ENCODE results near the gene MRPL40.
A peak's percentile ranks its signal among the peaks of the same experiment; 100 is the strongest.
"Not testable (repeated sequence)": the region's sequence is repeated elsewhere in the genome, so short reads cannot be mapped to it uniquely, and the experiment has no call there.

MRPL40 gene

GRCh38 chr22:19440411-19441195, 8.3 kb downstream of the MRPL40 start:
- DNase-seq = no peak

GRCh38 chr22:19442166-19442565, 9.8 kb downstream of the MRPL40 start:
- DNase-seq = no peak

GRCh38 chr22:19443544-19444211, 11.3 kb downstream of the MRPL40 start:
- no peak for DNase-seq

- DNase-seq = not testable (repeated sequence)
Measured at GRCh38 chr22:19445279-19445982, 13.1 kb downstream of the MRPL40 start.

- DNase-seq = peak in 1 of 51 donors; percentile 30
Measured at GRCh38 chr22:19446603-19447329, 14.4 kb downstream of the MRPL40 start.

- peak; percentile 36 to 97 (median 88) for DNase-seq
Measured at GRCh38 chr22:19447330-19448075, 15.2 kb downstream of the MRPL40 start, which contains the start of gene C22orf39. Gene C22orf39 (minus strand): TSS chr22:19447711. CDS start chr22:19447688, 23 bp downstream.

GRCh38 chr22:19448076-19448607, 15.8 kb downstream of the MRPL40 start:
- DNase-seq = peak in 5 of 51 donors; percentile 26 to 48 (median 38)

- DNase-seq = no peak
Measured at GRCh38 chr22:19448739-19449421, 16.5 kb downstream of the MRPL40 start.

GRCh38 chr22:19449422-19449767, 17.1 kb downstream of the MRPL40 start:
- no peak for DNase-seq

GRCh38 chr22:19450363-19451175, 18.2 kb downstream of the MRPL40 start:
- DNase-seq = no peak

GRCh38 chr22:19451570-19451969, 19.2 kb downstream of the MRPL40 start:
- DNase-seq = no peak

GRCh38 chr22:19453718-19454117, 21.4 kb downstream of the MRPL40 start:
- no peak for DNase-seq

GRCh38 chr22:19454156-19454555, 21.8 kb downstream of the MRPL40 start:
- DNase-seq = no peak

GRCh38 chr22:19455033-19455432, 22.7 kb downstream of the MRPL40 start:
- no peak for DNase-seq

GRCh38 chr22:19455585-19456370, 23.4 kb downstream of the MRPL40 start:
- no peak for DNase-seq

GRCh38 chr22:19456541-19456940, 24.2 kb downstream of the MRPL40 start:
- no peak for DNase-seq

GRCh38 chr22:19457828-19458428, 25.6 kb downstream of the MRPL40 start:
- no peak for DNase-seq

GRCh38 chr22:19460036-19460435, 27.7 kb downstream of the MRPL40 start:
- DNase-seq = no peak

Data from hypothalamus (tissue), 51 donors.